ENCODE data around the gene P2RX2.

P2RX2 gene

GRCh38 chr12:132603240-132604150 lies 15.1 kb upstream of the P2RX2 start:
- DNase-seq (ENCODE audit: low spot score), result no peak

- no peak for DNase-seq (ENCODE audit: low spot score)
Observed at GRCh38 chr12:132604151-132604618, 14.4 kb upstream of the P2RX2 start.

GRCh38 chr12:132604668-132605441 lies 13.7 kb upstream of the P2RX2 start:
- no peak for DNase-seq (ENCODE audit: low spot score)

- no peak for DNase-seq (ENCODE audit: low spot score)
Observed at GRCh38 chr12:132605892-132606291, 12.7 kb upstream of the P2RX2 start.

- no peak for DNase-seq (ENCODE audit: low spot score)
Observed at GRCh38 chr12:132606466-132606865, 12.1 kb upstream of the P2RX2 start.

- DNase-seq (ENCODE audit: low spot score), result no peak
Observed at GRCh38 chr12:132606927-132607326, 11.6 kb upstream of the P2RX2 start.

- DNase-seq (ENCODE audit: low spot score), result no peak
Observed at GRCh38 chr12:132608231-132609171, 10.1 kb upstream of the P2RX2 start.

- no peak for DNase-seq (ENCODE audit: low spot score)
Observed at GRCh38 chr12:132610051-132610759, 8.4 kb upstream of the P2RX2 start, which contains the start of gene LRCOL1. Gene LRCOL1 (minus strand): TSS chr12:132610582. CDS start chr12:132606251, 4,331 bp downstream.

GRCh38 chr12:132610866-132611602 lies 7.5 kb upstream of the P2RX2 start:
- no peak for DNase-seq (ENCODE audit: low spot score)

GRCh38 chr12:132611620-132612019 lies 7.0 kb upstream of the P2RX2 start:
- no peak for DNase-seq (ENCODE audit: low spot score)

GRCh38 chr12:132614029-132614428 lies 4.5 kb upstream of the P2RX2 start:
- DNase-seq (ENCODE audit: low spot score), result no peak

- peak; percentile 80 for DNase-seq (ENCODE audit: low spot score)
Observed at GRCh38 chr12:132614861-132615578, 3.6 kb upstream of the P2RX2 start.

- DNase-seq (ENCODE audit: low spot score), result no peak
Observed at GRCh38 chr12:132615579-132616038, 3.0 kb upstream of the P2RX2 start.

GRCh38 chr12:132617135-132617701 lies 1.4 kb upstream of the P2RX2 start:
- no peak for DNase-seq (ENCODE audit: low spot score)

GRCh38 chr12:132617822-132618682 lies 524 bp upstream of the P2RX2 start:
- no peak for DNase-seq (ENCODE audit: low spot score)

GRCh38 chr12:132619071-132619385 lies 452 bp downstream of the P2RX2 start:
- no peak for DNase-seq (ENCODE audit: low spot score)

GRCh38 chr12:132619386-132620112 lies 973 bp downstream of the P2RX2 start:
- no peak for DNase-seq (ENCODE audit: low spot score)
